Right lobe of liver (tissue), 6 donors: ENCODE results near the gene TENT4B. TPM values are rescaled to one million over a fixed set of nuclear protein-coding genes. Genes with fewer than 3 reads are reported as not detected.

Experiments
- ATAC-seq, 4 donors: fragments of 200-7000 bp; cut with Tn5 transposase; one replicate each; pipeline ENCODE4 v1.9.1; 2020; ENCODE audit warnings: mild to moderate bottlenecking in 4 of 4, moderate library complexity in 4 of 4
- DNase-seq, 3 donors: peaks; one replicate each; pipeline ENCODE4 v3.0.0-alpha.2; 2020
- H3K27ac ChIP-seq, 3 donors: fragments of 200-600 bp; one replicate each; pipeline ENCODE4 v1.8.0; 2022
- H3K27me3 ChIP-seq, 2 donors: fragments of 200-600 bp; one replicate each; pipeline ENCODE4 v1.8.0; 2022
- H3K36me3 ChIP-seq, 4 donors: fragments of 200-600 bp; sonication (generic) in 1 of 4; one replicate each; pipeline versions ENCODE4 v1.5.1 to v1.8.0; 2017 to 2022; ENCODE audit warnings: control low read depth in 1 of 4
- H3K4me1 ChIP-seq, 4 donors: fragments of 200-600 bp; sonication (generic) in 1 of 4; one replicate each; pipeline versions ENCODE4 v1.5.1 to v1.8.0; 2017 to 2022; ENCODE audit warnings: control low read depth in 1 of 4
- H3K4me3 ChIP-seq, 3 donors: fragments of 200-600 bp; one replicate each; pipeline ENCODE4 v1.8.0; 2022
- H3K9me3 ChIP-seq, 4 donors: fragments of 200-600 bp; sonication (generic) in 1 of 4; one replicate each; pipeline versions ENCODE4 v1.5.1 to v1.8.0; 2017 to 2022; ENCODE audit warnings: control low read depth in 1 of 4
- CTCF ChIP-seq, 4 donors: fragments of 200-600 bp in 3 of 4; fragments of 450-650 bp in 1 of 4; IDR thresholded peaks; one replicate each; pipeline versions ENCODE4 v1.5.1 to v1.8.0; 2016 to 2022; ENCODE audit warnings: antibody characterized with exemption in 4 of 4, mild to moderate bottlenecking in 2 of 4
- POLR2A ChIP-seq: fragments of 450-650 bp; IDR thresholded peaks from one replicate; pipeline ENCODE4 v1.6.1; 2017; ENCODE audit warnings: antibody characterized with exemption, mild to moderate bottlenecking
- WGBS: methylation state at CpG from one replicate; pipeline ENCODE4 v1.1.6; 2018; ENCODE audit warnings: low coverage, low lambda C conversion rate; ENCODE audit not compliant: insufficient coverage; ENCODE audit errors: missing lambda C conversion rate; 5-methylcytosine and 5-hydroxymethylcytosine counted together
- intact Hi-C, 2 donors: fragments of 100-400 bp; cut with DNase I; formaldehyde crosslinking; loops; one replicate each; pipeline versions ENCODE4 v1.11.2 to v1.14.1; 2022
- total RNA-seq, 6 experiments: library from RNA; depleted of rRNA in 2 of 6; stranded (reverse); fragments of >200 nt in 2 of 6; fragmentation: NEBNext Ultra II Directional in 3 of 6; extraction: Animal tissue kit (Norgen Biotek cat#: 25700) in 3 of 6; gene quantifications; one replicate each; pipeline versions ENCODE4 v1.1.0 to v1.2.4, GENCODE V29; 2016 to 2023
- donor health status: DM: no; HTN: yes; CAD: no.
- donor health status: DM: no; HTN: no; CAD: no.
- donor health status: DM: no; HTN: no; CAD: no.
- donor health status: DM: no; HTN: yes; CAD: no.
- donor health status: DM: no; HTN: yes; CAD: no.

Gene TENT4B
- total RNA-seq, 6 experiments from 2014 or later: 7.2 to 13.2 (median 9.3) TPM

GRCh38 chr16:50244140-50244503 lies 91.0 kb downstream of the TENT4B start:
- Histone ChIP-seq H3K4me1 (no peaks in the 10 kb centered on the region), H3K36me3 (no peaks in the 10 kb centered on the region), H3K9me3 (no peaks in the 10 kb centered on the region), H3K4me3 (no peak overlapping the region), H3K27ac (no peak overlapping the region), H3K27me3 (no peaks in the 10 kb centered on the region)
- ATAC-seq (no peak), DNase-seq (no peak)
- no peak for TF ChIP-seq CTCF (IDR thresholded peaks at IDR 0.05)
- no peak for TF ChIP-seq POLR2A
- intact Hi-C loops: no loop called here
- WGBS: 84% methylated on average over 5 of the region's 9 CpGs

- intact Hi-C loops: no loop called here
These were observed 91.7 kb downstream of the TENT4B start for GRCh38 chr16:50244504-50245416.

GRCh38 chr16:50245417-50246298 lies 92.6 kb downstream of the TENT4B start:
- DNase-seq: peak in 1 of 3 donors; percentile 51
- intact Hi-C loops: no loop called here
- TF ChIP-seq CTCF (IDR thresholded peaks at IDR 0.05): peak in 2 of 4 donors; percentile 23 to 58
- no peak for TF ChIP-seq POLR2A
- Histone ChIP-seq H3K36me3 (no peaks in the 10 kb centered on the region), H3K4me3 (peak overlapping the region; percentile 42 to 60 (median 46)), H3K27me3 (no peaks in the 10 kb centered on the region), H3K27ac (no peak overlapping the region), H3K4me1 (no peaks in the 10 kb centered on the region), H3K9me3 (no peaks in the 10 kb centered on the region)
- WGBS: 0% methylated on average over 6 of the region's 74 CpGs
- peak; percentile 80 to 89 (median 84) for ATAC-seq

More at GRCh38 chr16:50244504-50245416, 91.7 kb downstream of the TENT4B start:
- TF ChIP-seq CTCF (IDR thresholded peaks at IDR 0.05) (no peak), POLR2A (no peak)
- no peak for ATAC-seq
- 28% methylated on average over 7 of the region's 33 CpGs for WGBS
- Histone ChIP-seq H3K4me3 (peak overlapping the region in 1 of 3 donors; percentile 42), H3K27ac (no peak overlapping the region), H3K4me1 (no peaks in the 10 kb centered on the region), H3K27me3 (no peaks in the 10 kb centered on the region), H3K9me3 (no peaks in the 10 kb centered on the region), H3K36me3 (no peaks in the 10 kb centered on the region)
- no peak for DNase-seq

GRCh38 chr16:50246299-50247122 lies 93.4 kb downstream of the TENT4B start:
- 32% methylated on average over 6 of the region's 46 CpGs for WGBS

More at GRCh38 chr16:50246299-50247122, 93.4 kb downstream of the TENT4B start:
- Histone ChIP-seq H3K4me3 (peak overlapping the region; percentile 40 to 60 (median 46)), H3K36me3 (no peaks in the 10 kb centered on the region), H3K4me1 (no peaks in the 10 kb centered on the region), H3K27me3 (no peaks in the 10 kb centered on the region), H3K27ac (no peak overlapping the region), H3K9me3 (no peaks in the 10 kb centered on the region)
- ATAC-seq: peak in 3 of 4 donors; percentile 7 to 8 (median 7)
- DNase-seq: no peak
- intact Hi-C loops: no loop called here
- no peak for TF ChIP-seq POLR2A
- TF ChIP-seq CTCF (IDR thresholded peaks at IDR 0.05): no peak
